Gastrocnemius medialis (tissue), 4 donors: Measurements from ENCODE around the gene ST7. TPM values are rescaled to one million over a fixed set of nuclear protein-coding genes. Genes with fewer than 3 reads are reported as not detected.
"Not testable (repeated sequence)": the region's sequence is repeated elsewhere in the genome, so short reads cannot be mapped to it uniquely, and the experiment has no call there.

Experiments
- ATAC-seq, 2 donors: fragments of 150-250 bp; one replicate each; pipeline ENCODE4 v1.9.1; 2016
- DNase-seq, 2 donors: peaks; one replicate each; pipeline ENCODE4 v3.0.0-alpha.2; 2019
- H3K27ac ChIP-seq, 4 donors: fragments of 200-600 bp; sonication (generic); 1 replicate in 1 of 4; 2 replicates in 3 of 4; pipeline ENCODE4 v1.5.1; 2016 to 2018; ENCODE audit warnings: mild to moderate bottlenecking in 2 of 4, moderate library complexity in 1 of 4
- H3K27me3 ChIP-seq, 3 donors: fragments of 200-600 bp; sonication (generic) in 2 of 3; 1 replicate in 1 of 3; 2 replicates in 2 of 3; pipeline versions ENCODE4 v1.5.1 to v1.6.0; 2016 to 2019; ENCODE audit warnings: mild to moderate bottlenecking in 1 of 3, moderate library complexity in 1 of 3
- H3K36me3 ChIP-seq, 2 donors: fragments of 200-600 bp; sonication (generic) in 1 of 2; one replicate each; pipeline ENCODE4 v1.5.1; 2017 to 2018
- H3K4me1 ChIP-seq, 2 donors: fragments of 200-600 bp; sonication (generic) in 1 of 2; one replicate each; pipeline ENCODE4 v1.5.1; 2016 to 2017; ENCODE audit warnings: mild to moderate bottlenecking in 2 of 2
- H3K4me3 ChIP-seq, 4 donors: fragments of 200-600 bp; sonication (generic) in 3 of 4; 1 replicate in 1 of 4; 2 replicates in 3 of 4; pipeline ENCODE4 v1.5.1; 2016 to 2019; ENCODE audit warnings: mild to moderate bottlenecking in 2 of 4
- H3K9me3 ChIP-seq, 3 donors: fragments of 200-600 bp; sonication (generic) in 2 of 3; 1 replicate in 1 of 3; 2 replicates in 2 of 3; pipeline ENCODE4 v1.5.1; 2016 to 2019
- POLR2A ChIP-seq, 2 donors: fragments of 450-650 bp; IDR thresholded peaks; one replicate each; pipeline ENCODE4 v1.6.1; 2017; ENCODE audit warnings: antibody characterized with exemption in 2 of 2, mild to moderate bottlenecking in 2 of 2, moderate library complexity in 2 of 2
- in situ Hi-C, 4 donors: fragments of 200-750 bp; cut with MboI; loops; one replicate each; pipeline versions ENCODE4 v1.15.0 to v1.8.0; 2017; ENCODE audit warnings: low sequenced_read_pairs in 4 of 4
- intact Hi-C: fragments of 100-400 bp; cut with DNase I; formaldehyde crosslinking; loops from one replicate; pipeline ENCODE4 v1.15.1; 2023; ENCODE audit warnings: low total_unique reads
- total RNA-seq, 4 donors: library from RNA; depleted of rRNA; stranded (reverse); fragments of >200 nt; gene quantifications; one replicate each; pipeline versions ENCODE4 v1.1.0 to v1.2.3, GENCODE V29; 2016
- TF ChIP-seq, protein P1 (sequence below), 5 experiments: fragments of 450-650 bp in 3 of 5; fragments of 200-600 bp in 2 of 5; sonication (generic) in 2 of 5; IDR thresholded peaks in 4 of 5; conservative IDR thresholded peaks in 1 of 5; 1 replicate in 4 of 5; 2 replicates in 1 of 5; pipeline ENCODE4 v1.5.1; 2016 to 2019; ENCODE audit warnings: antibody characterized with exemption in 5 of 5, mild to moderate bottlenecking in 3 of 5, moderate library complexity in 3 of 5

Gene ST7
- total RNA-seq, 4 donors from 2014 or later = 5.5 to 14.5 (median 11.9) TPM

DNA sequence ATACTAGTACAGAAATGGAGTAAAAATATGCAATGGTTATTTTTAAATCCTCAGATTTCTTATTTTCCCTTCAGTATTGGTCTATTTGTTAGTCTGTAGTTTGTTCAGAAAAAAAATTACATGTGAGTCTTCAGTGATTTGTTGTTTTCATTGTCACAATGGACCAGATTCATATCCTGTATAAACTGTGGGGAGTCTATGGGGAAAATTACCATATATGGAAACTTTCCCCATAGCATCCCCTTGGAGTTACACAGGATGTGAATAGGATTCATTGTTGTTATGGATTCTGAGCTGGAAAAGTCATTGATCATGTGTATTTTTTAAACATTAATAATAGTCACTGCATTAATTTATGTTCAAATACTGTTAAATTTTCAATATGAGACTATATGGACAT lies 72.6 kb downstream of the ST7 start:
- intact Hi-C loops = no loop called here
- Histone ChIP-seq H3K9me3 (no peaks in the 10 kb centered on the region), H3K36me3 (no peaks in the 10 kb centered on the region), H3K27ac (no peak overlapping the region), H3K27me3 (no peaks in the 10 kb centered on the region), H3K4me1 (peaks cover 26 to 39% of the 10 kb centered on the region in 2 donors), H3K4me3 (no peak overlapping the region)
- TF ChIP-seq, protein P1, sequence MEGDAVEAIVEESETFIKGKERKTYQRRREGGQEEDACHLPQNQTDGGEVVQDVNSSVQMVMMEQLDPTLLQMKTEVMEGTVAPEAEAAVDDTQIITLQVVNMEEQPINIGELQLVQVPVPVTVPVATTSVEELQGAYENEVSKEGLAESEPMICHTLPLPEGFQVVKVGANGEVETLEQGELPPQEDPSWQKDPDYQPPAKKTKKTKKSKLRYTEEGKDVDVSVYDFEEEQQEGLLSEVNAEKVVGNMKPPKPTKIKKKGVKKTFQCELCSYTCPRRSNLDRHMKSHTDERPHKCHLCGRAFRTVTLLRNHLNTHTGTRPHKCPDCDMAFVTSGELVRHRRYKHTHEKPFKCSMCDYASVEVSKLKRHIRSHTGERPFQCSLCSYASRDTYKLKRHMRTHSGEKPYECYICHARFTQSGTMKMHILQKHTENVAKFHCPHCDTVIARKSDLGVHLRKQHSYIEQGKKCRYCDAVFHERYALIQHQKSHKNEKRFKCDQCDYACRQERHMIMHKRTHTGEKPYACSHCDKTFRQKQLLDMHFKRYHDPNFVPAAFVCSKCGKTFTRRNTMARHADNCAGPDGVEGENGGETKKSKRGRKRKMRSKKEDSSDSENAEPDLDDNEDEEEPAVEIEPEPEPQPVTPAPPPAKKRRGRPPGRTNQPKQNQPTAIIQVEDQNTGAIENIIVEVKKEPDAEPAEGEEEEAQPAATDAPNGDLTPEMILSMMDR (IDR thresholded peaks at IDR 0.05 in 4 of 5, conservative IDR thresholded peaks at IDR 0.05 in 1 of 5) = no peak
- no peak for TF ChIP-seq POLR2A (IDR thresholded peaks at IDR 0.05)
- ATAC-seq (no peak), DNase-seq (no peak)
- in situ Hi-C loops = no loop called here

DNA sequence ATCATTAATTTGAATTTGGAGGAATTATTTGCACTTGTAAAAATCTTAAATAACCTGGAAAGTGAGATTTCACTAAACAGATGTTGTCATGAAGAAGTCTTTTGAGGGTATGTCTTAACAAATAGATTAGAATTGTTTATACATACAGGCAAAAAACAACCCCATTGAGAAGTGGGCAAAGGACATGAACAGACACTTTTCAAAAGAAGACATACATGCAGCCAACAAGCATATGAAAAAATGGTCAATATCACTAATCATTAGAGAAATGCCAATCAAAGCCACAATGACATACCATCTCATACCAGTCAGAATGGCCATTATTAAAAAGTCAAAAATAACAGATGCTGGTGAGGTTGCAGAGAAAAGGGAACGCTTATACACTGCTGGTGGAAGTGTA lies 77.0 kb downstream of the ST7 start:
- intact Hi-C loops, DNase-seq, ATAC-seq, in situ Hi-C loops, H3K9me3 ChIP-seq, H3K36me3 ChIP-seq, H3K27ac ChIP-seq, H3K4me3 ChIP-seq, H3K4me1 ChIP-seq, H3K27me3 ChIP-seq: not testable (repeated sequence)

DNA sequence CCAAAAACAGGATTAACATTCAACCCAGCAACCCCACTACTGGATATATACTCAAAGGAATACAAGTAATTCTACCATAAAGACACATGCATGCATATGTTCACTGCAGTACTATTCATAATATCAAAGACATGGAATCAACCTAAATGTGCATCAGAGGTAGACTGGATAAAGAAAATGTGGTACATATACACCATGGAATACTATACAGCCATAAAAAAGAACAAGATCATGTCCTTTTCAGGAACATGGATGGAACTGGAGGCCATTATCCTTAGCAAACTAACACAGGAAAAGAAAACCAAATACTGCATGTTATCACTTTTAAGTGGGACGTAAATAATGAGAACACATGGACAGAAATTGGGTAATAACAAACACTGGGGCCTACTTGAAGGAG lies 77.5 kb downstream of the ST7 start:
- intact Hi-C loops, ATAC-seq: not testable (repeated sequence)

DNA sequence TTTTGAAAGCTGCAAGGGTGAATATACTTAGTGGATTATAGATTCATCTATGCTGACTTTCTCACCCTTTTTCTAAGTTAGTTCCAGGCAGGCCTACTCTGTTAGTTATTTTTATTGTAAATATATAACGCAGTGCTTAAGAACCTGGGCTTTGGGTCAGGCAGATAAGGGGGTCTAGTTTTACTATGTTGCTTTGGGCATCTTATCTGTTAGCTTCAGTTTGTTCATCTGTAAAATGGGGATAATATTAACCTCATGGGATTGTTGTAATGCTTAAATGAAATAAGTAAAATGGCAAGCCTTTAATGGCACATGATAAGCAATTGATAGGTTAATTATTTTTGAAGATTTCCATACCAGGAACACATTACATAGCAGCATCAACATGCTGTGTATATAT lies 79.5 kb downstream of the ST7 start:
- in situ Hi-C loops = no loop called here
- Histone ChIP-seq H3K27me3 (no peaks in the 10 kb centered on the region), H3K27ac (no peak overlapping the region), H3K36me3 (no peaks in the 10 kb centered on the region), H3K9me3 (no peaks in the 10 kb centered on the region), H3K4me3 (no peak overlapping the region), H3K4me1 (peaks cover 0 to 17% of the 10 kb centered on the region in 2 donors)
- no peak for ATAC-seq
- TF ChIP-seq, protein P1 (IDR thresholded peaks at IDR 0.05 in 4 of 5, conservative IDR thresholded peaks at IDR 0.05 in 1 of 5) = no peak
- no peak for TF ChIP-seq POLR2A (IDR thresholded peaks at IDR 0.05)
- DNase-seq = no peak
- intact Hi-C loops = no loop called here

More for the DNA sequence above, 77.5 kb downstream of the ST7 start:
- H3K4me1 ChIP-seq, H3K27ac ChIP-seq, H3K4me3 ChIP-seq, in situ Hi-C loops, H3K27me3 ChIP-seq, H3K36me3 ChIP-seq, H3K9me3 ChIP-seq, DNase-seq: not testable (repeated sequence)

DNA sequence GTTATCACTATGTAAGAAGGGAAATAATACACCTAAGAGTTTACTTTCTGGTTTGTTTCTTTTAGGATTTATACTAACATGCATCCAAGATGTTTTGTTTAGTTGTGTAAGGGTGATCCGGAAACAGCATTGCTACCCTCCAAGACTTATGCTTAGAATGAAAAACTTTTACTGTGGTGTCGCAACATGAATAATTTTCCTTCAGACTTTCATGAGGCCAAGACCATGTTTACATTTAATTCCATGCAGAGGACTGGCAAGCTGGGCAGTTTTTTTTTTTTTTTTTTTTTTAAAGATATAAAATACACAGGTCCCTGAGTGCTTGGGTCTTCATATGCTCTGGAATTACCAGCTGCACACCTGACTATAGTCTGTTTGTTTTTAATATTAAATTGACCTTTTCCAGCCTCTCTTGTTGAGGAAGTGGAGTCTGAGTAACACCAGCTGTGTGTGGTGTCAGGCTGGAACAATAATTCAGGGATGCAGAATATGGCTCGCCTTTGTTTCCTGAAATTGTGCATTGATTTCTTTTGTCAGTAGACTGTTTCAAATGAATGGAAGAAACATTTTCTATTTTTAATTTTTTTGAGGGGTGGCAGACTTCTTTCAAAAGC lies 81.7 kb downstream of the ST7 start:
- no peak for ATAC-seq
- Histone ChIP-seq H3K4me1 (peaks cover 0 to 19% of the 10 kb centered on the region in 2 donors), H3K9me3 (no peaks in the 10 kb centered on the region), H3K36me3 (no peaks in the 10 kb centered on the region), H3K27ac (no peak overlapping the region), H3K27me3 (no peaks in the 10 kb centered on the region), H3K4me3 (no peak overlapping the region)
- in situ Hi-C loops = no loop called here
- TF ChIP-seq, protein P1 (IDR thresholded peaks at IDR 0.05 in 4 of 5, conservative IDR thresholded peaks at IDR 0.05 in 1 of 5) = no peak
- no peak for TF ChIP-seq POLR2A (IDR thresholded peaks at IDR 0.05)
- no peak for DNase-seq
- intact Hi-C loops = no loop called here

DNA sequence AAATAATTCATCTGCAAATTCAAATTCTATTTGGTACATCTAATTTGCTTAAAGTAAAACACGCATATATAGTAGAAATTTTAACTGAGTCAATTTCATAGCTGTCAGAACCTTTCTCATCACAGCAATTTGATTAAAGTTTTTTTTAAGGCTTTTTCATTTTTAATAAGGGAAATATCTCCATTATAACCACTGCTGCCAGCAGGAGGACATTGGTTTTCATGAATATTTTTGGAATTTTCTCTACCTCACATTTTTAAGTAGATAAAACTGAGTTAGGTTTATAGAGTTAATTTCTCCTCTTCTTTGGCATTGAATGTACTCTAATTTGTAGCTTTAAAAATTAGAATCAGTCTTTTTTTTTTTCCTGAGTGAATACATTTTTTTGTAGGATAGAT lies 82.2 kb downstream of the ST7 start:
- Histone ChIP-seq H3K4me1 (peaks cover 0 to 19% of the 10 kb centered on the region in 2 donors), H3K27me3 (no peaks in the 10 kb centered on the region), H3K9me3 (no peaks in the 10 kb centered on the region), H3K36me3 (no peaks in the 10 kb centered on the region), H3K27ac (no peak overlapping the region), H3K4me3 (no peak overlapping the region)
- in situ Hi-C loops (no loop called here), intact Hi-C loops (no loop called here)
- TF ChIP-seq POLR2A (IDR thresholded peaks at IDR 0.05) = no peak
- TF ChIP-seq, protein P1 (IDR thresholded peaks at IDR 0.05 in 4 of 5, conservative IDR thresholded peaks at IDR 0.05 in 1 of 5) = no peak
- ATAC-seq = no peak
- no peak for DNase-seq
